GM19468 (cell line): ENCODE measurements around the gene CTU1.

Experiments used
- ATAC-seq: cut with Tn5 transposase; IDR thresholded peaks from one replicate; pipeline ENCODE4 v1.9.1; 2021; ENCODE audit warnings: mild to moderate bottlenecking, moderate library complexity, moderate number of reproducible peaks; ENCODE audit not compliant: unreplicated experiment; ENCODE audit errors: extremely low read depth

Gene CTU1

DNA sequence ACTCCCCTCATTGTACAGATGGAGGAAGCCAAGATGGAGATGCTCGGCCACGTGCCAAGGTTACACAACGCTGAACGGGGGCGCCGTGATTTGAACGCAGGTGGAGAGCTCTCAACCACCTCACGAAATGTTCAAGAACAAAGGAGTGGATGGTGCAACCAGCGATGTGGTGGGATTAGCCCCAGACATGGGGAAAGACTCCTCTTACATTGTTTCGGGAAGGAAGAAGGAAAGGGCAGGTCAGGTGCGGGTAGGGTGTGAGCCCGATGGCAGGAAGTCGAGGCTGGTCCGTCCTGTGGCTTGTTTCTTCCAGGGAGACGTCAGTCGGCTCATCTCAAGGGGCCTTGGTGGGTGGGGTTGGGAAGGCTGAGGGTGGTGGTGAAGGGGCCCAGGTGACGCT lies 18.4 kb downstream of the CTU1 start:
- no peak for ATAC-seq

DNA sequence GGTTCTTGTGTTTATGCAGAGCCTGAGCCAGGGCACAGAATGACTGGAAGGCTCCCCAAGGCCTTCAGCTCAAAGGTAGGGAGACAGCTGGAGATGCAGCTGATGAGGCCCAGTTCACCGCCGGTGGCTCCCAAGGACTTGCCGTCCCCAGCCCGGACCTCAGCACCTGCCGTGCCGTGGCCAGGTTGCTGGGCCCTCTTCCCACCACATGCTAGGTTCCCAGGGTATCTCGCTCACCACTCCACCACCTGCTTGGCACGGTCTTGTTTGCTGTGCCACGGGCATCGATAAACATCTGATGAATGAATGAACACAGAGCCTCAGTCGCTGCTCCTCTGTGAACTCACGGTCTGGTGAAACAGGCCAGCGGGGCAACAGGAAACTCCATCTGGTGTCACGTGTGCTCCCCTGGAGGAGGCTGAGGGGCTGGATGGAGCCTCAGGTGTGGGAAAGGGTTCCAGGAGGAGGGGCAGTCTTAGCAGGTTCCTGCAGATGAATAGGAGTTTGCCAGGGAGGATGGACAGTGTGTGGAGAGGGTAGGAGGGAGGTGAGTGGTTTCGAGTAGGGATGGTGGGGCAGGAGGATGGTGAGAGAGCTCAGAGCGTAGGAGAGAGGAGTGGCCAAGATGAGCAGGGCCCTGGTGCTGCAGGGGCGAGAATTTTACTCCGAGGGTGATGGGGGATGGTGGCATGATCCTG lies 21.9 kb downstream of the CTU1 start:
- no peak for ATAC-seq

DNA sequence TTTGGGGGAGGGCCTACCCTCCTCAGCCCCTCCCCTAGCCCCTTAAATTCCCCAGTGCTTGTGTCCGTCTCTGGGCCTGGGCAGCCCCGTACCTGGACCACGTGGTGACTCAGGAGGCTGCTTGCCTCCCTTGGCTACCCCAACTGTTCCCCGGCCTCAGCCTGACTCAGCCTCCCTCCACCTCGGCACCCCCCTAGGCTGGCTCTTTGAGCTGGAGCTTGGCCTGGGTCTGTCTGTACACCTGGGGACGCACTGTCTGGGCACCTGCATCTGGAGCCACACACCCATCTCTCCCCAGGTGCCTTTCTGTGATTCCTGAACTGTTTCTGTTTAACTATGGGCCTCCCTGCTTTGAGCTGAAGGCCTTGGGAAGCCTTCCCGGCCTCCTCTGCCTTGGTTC lies 23.7 kb downstream of the CTU1 start:
- ATAC-seq, result no peak

DNA sequence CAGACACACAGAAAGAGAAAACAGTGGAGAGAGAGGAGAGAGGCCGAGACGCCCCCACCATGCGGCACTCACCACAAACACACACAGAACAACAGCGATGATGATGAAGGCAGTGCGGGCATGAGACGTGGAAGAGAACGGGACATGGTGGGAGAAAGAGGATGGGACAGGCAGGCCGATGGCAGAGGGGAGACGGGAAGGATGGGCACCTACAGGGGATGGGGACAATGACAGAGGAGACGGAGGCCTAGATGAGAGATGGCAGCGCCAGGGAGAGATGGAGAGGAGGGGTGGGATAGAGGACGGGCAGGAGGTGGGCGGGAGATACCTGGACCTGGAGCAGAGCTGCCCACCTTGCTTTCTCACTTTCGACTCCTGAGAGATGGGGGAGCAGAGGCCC lies 24.4 kb downstream of the CTU1 start:
- ATAC-seq, result no peak

DNA sequence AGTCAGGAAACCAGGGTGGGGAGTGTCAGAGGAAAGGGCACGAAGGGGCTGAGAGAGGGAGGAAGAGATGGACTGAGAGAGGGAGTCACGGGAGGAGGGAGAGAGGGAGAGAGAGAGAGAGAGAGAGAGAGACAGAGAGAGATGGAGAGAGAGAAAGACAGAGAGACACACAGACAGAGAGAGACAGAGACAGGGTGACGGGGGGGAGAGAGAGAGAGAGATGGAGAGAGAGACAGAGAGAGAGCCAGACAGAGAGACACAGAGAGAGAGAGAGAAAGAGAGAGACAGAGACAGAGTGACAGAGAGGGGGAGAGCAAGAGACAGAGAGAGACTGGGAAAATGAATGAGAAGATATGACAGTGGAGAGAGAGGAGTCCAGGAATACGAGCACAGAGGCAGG lies 25.0 kb downstream of the CTU1 start:
- ATAC-seq, result no peak

DNA sequence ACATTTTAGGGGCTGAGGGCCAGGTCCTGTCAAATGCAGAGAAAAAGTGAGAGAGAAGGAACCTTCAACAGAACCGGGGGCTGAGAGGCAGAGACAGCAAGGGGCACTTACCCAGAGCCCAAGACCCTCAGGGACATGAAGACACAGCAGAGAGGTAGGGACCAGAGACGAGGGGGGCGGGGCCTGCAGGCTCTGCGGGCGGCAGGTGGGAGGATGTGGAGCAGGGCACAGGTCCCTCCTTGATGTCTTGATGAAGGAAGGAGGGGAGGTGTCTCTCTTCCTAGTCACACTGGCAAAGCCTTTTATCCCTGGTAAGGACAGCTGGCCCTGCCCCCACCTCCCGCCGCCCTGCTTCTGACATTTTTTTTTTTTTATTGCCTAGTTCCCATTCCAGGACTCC lies 25.6 kb downstream of the CTU1 start, which contains the start of gene KLK14:
KLK14 (minus strand) TSS at position 277 of the 400 bp plus-strand sequence; CDS start at position 4, 273 bp downstream.
- ATAC-seq, result no peak

DNA sequence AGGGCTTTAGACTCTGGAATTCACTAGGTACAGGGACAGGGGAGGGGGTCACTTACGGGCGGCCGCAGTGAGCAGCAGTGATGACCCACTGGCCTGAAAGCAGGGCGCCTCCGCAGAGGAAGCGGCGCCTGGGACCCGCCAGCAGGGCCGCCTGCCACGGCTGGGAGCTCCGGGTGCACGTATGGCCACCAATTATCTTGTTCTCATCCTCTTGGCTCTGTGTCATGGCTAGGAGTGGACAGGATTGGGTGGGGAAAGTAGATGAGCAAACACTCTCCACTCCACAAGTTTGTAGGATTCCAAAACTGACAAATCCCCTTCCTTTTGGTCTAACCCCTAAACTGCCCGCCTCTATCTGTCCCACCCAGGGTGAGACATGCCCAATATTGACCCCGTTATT lies 26.7 kb downstream of the CTU1 start:
- no peak for ATAC-seq

DNA sequence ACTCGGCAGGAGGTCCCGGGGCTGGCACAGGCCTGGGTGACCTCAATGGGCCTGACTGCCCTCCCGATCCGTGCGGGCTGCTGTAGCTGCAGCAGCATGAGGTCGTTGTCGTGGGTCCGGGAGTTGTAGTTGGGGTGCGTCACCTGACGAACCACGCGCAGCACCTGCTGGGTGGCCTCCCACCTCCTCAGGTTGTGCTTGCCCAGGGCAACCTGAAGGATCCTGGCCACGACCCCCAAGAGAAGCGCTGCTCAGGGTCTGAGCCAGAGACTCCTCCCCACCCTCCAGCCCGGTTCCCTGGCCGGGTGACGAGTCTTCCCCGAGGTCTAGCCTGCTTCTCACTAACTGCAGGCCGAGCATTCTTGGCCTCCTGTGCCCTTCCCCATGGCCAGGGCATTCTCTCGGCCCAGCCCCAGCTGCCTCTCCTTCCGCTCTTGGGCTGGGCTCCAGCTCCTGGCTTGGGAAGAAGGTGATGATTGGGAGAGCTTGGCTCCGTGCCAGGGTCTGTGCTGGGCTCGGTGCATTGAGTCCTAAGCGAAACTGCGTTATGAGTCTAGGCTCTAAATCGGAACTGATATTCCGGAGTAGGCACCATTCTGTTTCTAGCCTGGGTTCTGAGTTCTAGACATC lies 28.6 kb downstream of the CTU1 start:
- ATAC-seq, result no peak

DNA sequence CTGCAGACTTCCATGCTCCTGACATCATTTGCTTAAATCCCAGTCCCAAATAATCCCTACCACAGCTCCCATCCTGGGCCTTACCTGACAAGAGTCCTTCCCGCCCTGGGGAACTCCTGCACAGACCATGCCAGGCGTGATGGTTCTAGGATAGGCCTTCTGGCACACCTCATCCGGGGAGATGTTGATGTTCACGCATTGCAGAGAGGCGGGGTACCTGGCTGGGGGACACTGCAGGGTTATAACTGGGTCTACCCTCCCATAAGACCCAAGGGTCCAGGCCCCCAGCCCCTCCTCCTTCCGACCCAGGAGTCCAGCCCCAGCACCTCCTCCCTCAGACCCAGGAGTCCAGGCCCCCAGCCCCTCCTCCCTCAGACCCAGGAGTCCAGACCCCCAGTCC lies 29.5 kb downstream of the CTU1 start:
- no peak for ATAC-seq

DNA sequence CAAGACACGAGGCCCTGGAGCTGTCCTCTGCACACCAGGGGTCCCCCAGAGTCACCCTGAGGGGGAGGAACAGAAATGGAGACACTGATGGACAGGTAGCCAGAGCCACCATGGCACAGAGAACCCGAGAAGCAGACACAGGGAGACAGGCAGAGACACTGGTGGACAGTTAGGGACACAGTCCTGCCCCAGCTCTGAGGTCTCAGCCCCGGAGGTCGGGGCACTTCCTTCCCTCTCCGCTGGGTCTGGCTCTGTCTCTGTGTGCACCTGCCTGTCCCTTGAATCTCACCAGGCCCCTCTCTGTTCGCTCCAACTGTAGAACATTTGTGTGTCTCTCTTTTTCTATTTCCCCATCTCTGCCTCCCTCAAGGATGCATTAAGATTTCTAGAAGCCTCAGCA lies 30.1 kb downstream of the CTU1 start:
- no peak for ATAC-seq

DNA sequence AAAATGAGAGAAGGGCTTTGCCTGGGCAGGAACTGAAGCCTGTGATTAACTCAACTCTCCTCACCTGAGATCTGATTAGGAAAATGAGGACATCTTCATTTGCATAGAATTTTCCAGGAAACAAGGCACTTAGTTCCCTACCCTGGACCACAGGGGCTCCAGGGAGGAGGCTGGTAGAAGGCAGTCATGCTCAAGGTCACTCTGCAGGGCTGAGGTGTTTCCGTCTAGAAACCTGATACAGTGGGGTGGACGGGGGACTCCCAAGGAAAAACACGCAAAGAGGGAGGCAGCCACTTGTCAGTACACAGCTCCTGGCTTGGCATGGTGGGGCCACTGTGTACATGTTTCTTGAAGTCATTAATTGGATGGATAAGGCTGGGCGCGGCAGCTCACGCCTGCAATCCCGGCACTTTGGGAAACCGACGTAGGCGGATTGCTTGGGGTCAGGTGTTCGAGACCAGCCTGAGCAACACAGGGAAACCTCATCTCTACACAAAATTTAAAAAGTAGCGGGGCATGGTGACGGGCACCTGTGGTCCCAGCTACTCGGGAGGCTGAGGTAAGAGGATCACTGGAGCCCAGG lies 31.5 kb downstream of the CTU1 start:
- ATAC-seq, result no peak

DNA sequence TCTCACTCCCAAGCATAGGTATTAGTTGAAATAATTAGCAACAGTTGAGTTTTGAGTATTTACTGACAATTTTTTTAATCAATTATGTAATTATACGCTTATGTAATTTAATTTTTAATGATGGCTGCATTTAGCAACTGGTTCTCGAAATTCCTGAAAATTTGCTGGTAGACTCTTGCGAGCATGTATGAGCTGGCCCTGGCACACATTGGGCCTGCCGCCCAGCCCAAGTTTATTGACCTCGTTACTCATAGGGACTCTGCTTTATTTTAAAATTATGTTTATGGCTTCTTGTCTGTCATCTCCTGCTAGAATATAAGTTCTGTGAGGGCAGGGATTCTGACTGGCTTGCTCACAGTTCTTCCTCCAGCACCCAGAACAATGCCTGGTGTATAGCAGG lies 32.2 kb downstream of the CTU1 start:
- no peak for ATAC-seq

DNA sequence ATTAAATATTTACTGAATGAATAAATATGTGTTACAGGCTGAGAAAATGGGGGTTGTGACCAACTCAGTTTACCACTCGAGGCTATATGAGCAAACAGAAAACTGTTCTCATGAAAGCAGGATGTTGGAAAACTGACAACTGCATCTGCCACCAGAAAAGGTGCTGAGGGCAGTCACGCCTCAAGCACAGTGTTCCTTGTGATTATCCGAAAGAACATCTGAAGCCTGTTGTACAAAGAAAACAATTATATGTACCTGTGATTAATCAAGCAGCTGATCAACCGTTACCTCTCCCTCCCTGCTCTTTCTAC lies 37.2 kb downstream of the CTU1 start:
- ATAC-seq, result no peak

DNA sequence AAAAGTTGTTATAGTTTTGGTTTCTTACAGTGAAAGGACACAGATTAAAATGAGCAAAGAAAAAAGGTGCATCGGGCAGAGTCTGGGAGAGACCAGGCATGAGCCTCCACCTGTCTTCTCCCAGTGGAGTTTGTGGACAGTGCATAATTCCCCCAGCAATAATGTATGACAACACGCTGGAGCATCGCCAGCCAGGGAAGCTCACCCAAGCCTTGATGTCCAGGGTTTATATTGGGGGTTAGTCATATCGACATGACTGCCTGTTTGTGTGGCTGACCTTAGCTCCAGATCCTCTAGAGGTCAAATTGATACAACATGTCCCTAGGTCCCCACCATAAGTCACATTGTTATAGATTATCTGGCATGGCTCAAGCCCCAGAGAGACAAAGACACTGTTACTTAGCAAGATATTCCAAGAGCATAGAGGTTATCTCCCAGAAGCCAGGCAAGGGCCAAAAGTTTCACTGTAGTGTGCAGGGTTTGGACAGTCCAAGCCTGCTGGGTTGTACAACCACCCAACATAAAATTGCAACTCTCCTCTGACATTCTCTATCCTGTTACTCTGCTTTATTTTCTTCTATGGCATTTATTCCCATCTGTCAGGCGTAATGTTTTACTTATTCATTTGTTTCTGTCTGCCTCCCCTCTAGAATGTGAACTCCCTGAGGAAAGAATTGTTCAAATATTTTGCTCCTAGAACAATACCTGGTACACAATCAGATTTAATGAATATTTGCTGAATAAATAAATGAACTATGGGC lies 37.7 kb downstream of the CTU1 start:
- no peak for ATAC-seq

DNA sequence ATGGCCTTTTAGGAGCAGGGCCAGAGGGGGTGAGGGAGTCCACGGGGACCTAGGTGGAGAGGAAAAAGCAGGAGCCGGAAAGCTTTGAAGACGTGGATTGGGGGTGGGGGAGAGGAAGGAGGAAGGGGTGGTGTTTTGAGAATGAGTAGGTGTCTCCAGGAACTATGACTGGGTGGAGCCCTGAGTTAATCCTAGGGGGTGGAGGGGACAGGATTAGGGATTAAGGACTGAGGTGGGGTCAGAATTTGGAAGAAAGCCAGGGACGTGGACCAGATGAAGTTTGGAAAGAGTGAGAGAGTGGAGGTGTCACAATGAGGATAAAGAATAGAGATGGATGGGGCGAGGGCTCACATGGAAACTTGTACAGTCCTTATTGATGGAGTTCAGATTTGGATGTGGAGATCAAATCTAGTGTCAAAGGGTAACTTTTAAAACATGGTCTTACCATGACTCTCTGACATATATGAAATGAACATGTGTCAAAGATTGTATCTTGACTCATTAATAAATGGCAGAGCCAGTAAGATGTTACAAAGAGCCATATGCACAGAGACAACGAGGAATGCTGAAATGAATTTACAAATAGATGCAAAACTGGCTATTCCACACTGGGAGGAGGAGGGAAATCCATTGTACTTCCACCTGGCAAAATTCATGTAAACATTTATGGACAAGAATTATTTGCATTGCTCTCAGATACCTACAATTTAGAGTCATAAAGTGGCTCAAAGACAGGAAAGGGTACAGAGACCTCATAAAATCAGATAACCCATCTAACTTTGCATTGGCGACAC lies 41.6 kb downstream of the CTU1 start:
- no peak for ATAC-seq

DNA sequence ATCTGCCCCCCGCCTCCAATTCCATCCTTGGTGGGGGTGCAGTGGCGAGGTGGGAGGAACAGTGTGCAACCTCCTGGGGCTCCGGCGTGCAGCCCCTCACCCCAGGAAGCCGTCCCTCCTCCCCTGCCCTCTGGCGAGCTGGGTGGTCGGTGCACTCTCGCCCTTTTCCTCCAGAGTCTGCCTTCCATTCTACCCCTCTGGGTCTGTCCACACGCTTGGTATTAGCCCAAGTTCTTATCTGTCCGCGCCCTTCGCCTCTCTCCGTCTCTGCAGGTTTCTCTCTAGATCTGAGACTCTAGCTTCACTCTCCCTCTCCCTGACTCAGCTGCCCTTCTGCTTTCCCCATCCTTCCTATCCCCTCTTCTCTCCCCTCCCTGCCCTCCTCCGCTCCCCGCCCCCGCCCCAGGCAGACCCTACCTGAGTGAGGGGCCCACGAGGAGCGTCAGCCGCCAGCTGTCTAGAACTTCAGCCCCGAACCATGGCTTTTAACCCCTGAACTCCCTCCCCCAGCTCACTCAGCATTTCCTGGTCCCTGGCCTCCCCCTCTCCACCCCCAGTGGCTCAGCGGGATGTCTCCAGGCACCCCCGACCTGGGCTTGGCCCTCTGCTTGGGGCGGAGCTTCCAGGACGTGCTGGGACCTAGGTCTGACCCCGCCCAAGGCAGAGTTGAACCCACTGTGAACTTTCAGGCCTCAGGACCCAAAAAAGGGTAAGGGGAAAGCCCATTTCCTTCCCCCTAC lies 42.8 kb downstream of the CTU1 start:
- no peak for ATAC-seq

DNA sequence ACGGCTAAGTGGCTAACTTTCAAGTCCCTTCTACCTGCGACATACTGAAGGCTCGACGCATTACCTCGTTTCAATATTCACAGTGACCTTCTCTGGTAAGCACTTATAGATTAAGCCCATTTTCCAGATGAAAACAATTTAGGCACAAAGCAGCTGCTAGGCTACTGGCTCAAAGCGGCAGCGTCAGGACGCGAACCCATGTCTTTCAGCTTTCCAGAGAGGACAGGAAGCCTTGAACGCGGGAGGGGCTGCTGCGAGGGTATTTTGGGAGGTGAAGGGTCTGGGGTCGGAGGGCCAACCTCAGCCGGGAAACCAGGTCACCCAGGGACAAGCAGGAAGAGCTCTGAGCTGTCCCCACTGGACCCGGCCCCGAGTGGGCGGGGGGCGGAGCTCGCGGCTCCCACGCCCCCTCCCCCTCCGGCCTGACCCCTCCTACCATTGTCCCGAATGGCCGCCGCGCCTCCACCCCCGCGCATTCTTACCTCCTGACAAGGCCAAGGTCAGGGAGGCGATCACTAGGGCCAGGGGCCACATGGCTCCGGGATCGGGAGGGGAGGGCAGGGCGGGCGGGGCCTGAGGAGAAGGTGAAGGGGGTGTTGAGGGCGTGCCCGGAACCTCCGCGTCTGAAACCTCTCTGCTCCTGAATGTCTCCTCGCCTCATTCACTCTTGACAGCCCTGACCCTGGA lies 43.5 kb downstream of the CTU1 start, which contains the start of gene KLK13:
KLK13 (minus strand) TSS at position 559 of the 687 bp plus-strand sequence; CDS start at position 534, 25 bp downstream.
- no peak for ATAC-seq

DNA sequence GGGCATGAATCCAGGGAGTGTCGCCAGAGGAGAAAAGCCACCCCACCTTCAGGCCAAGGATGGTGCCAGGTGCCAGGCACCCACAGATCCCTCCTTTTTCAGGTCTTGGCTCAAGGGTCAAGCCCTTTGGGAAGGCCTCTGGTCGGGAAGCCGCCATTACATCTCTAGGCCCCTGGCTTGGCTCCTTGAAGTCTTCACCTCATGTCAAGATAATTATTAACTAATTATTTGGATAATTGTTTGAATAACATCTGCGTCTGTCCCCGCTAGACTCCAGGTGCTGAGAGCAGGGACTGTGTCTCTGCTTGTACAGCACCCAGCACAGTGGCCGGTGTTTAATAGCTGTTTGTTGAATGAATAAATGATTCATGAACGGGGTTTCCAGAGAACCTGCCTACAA lies 44.5 kb downstream of the CTU1 start:
- no peak for ATAC-seq

DNA sequence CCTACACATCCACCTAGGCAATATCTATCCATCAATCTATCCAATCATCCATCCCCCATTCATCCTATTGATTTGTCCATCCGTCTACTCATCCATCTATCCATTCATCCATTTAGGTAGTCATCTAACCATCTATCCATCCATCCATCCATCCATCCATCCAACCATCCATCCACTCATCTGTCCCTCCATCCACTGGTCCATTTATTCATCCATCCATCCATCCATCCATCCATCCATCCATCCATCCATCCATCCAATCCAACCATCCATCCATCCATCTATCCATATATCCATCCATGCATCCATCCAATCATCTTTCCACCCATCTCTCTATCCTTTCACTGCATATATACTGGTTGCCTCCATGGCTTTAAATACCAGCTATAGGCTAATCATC lies 47.2 kb downstream of the CTU1 start:
- ATAC-seq, result no peak
